NOMO-1 (cell line): ENCODE measurements around the gene AASDH.

Experiments
- DNase-seq, 2 experiments: peaks; one replicate each; lab custom pipeline; 2025; ENCODE audit not compliant: unreplicated experiment in 2 of 2; lab: John Stamatoyannopoulos, UW

Gene AASDH

GRCh38 chr4:56289934-56290333 lies 97.4 kb downstream of the AASDH start:
- DNase-seq = no peak

DNA sequence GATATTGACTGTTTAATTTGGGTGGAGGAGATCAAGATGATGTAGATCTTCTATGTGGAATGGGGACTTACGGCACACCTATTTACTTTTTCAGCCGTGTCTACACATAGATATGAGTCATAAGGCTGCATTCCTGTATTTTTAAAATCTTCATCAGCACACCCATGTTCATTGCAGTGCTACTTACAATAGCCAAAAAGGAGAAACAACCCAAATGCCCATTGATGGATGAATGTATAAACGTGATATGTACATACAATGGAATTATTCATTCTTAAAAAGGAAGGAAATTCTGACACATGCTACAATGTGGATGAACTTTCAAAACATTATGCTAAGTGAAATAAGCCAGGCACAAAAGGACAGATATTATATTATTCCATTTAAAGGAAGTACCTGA lies 98.6 kb downstream of the AASDH start:
- no peak for DNase-seq
